HL-60 (cell line): ENCODE results near the gene TUBA1A.
"Not testable (repeated sequence)": the region's sequence is repeated elsewhere in the genome, so short reads cannot be mapped to it uniquely, and the experiment has no call there.

Experiments used
- DNase-seq, 2 experiments: peaks; one replicate each; pipeline ENCODE4 v3.0.0-alpha.2; 2010 to 2020; ENCODE audit warnings: low read depth in 1 of 2, low spot score in 1 of 2
- H3K27ac ChIP-seq: fragments of 250-450 bp; sonication (Bioruptor Pico); replicated peaks from 2 replicates; pipeline ENCODE4 v1.5.1; 2020; ENCODE audit warnings: mild to moderate bottlenecking, moderate library complexity
- H3K27me3 ChIP-seq: fragments of 250-450 bp; sonication (Bioruptor Pico); 2 replicates; pipeline ENCODE4 v1.5.1; 2021; ENCODE audit warnings: mild to moderate bottlenecking, moderate library complexity; ENCODE audit not compliant: insufficient read depth, poor library complexity, severe bottlenecking
- H3K4me3 ChIP-seq: replicated peaks from 2 replicates; pipeline ENCODE4 v1.5.1; 2011; ENCODE audit warnings: mild to moderate bottlenecking, control low read depth, low read length; ENCODE audit not compliant: insufficient read depth
- CTCF ChIP-seq: IDR thresholded peaks from one replicate; pipeline ENCODE4 v1.5.1; 2011; ENCODE audit warnings: low read length, control low read depth, inconsistent platforms; ENCODE audit not compliant: insufficient read depth
- GABPA ChIP-seq: IDR thresholded peaks from 2 replicates; pipeline ENCODE4 v1.6.1; 2012; ENCODE audit warnings: low read depth
- POLR2AphosphoS5 ChIP-seq: IDR thresholded peaks from 2 replicates; pipeline ENCODE4 v1.6.1; 2012; ENCODE audit warnings: low read depth
- REST ChIP-seq: IDR thresholded peaks from 2 replicates; pipeline ENCODE4 v1.6.1; 2012; ENCODE audit warnings: low read depth; ENCODE audit not compliant: insufficient replicate concordance
- SPI1 ChIP-seq: IDR thresholded peaks from 2 replicates; pipeline ENCODE4 v1.6.1; 2012; ENCODE audit warnings: low read depth, mild to moderate bottlenecking, borderline replicate concordance

The TUBA1A gene

GRCh38 chr12:49219417-49220026 lies 30.6 kb upstream of the TUBA1A start:
- no peaks in the 10 kb centered on the region for H3K27me3 ChIP-seq
- H3K27ac ChIP-seq = no peak overlapping the region
- no peak overlapping the region for H3K4me3 ChIP-seq
- DNase-seq = no peak
- TF ChIP-seq SPI1 (no peak), GABPA (no peak), REST (no peak), CTCF (no peak), POLR2AphosphoS5 (no peak)

- no peak overlapping the region for H3K27ac ChIP-seq
These were observed 23.7 kb upstream of the TUBA1A start for GRCh38 chr12:49212572-49212971.

GRCh38 chr12:49210703-49211102 lies 21.8 kb upstream of the TUBA1A start:
- not testable (repeated sequence) for DNase-seq, H3K27ac ChIP-seq, H3K4me3 ChIP-seq, H3K27me3 ChIP-seq

More at GRCh38 chr12:49212572-49212971, 23.7 kb upstream of the TUBA1A start:
- no peak for TF ChIP-seq POLR2AphosphoS5
- TF ChIP-seq CTCF = no peak
- TF ChIP-seq SPI1 = no peak
- no peak for TF ChIP-seq REST
- no peak for TF ChIP-seq GABPA
- H3K27me3 ChIP-seq = no peaks in the 10 kb centered on the region
- DNase-seq = no peak
- no peak overlapping the region for H3K4me3 ChIP-seq

- Histone ChIP-seq H3K4me3 (no peak overlapping the region), H3K27me3 (no peaks in the 10 kb centered on the region), H3K27ac (no peak overlapping the region)
- TF ChIP-seq REST = no peak
- TF ChIP-seq SPI1 = no peak
- TF ChIP-seq CTCF = no peak
- no peak for TF ChIP-seq POLR2AphosphoS5
- TF ChIP-seq GABPA = no peak
- no peak for DNase-seq
These were observed 19.8 kb upstream of the TUBA1A start for GRCh38 chr12:49208676-49209075.
